Loucy (cell line): Measurements from ENCODE around the gene EXD3.

Source experiments
- H2AFZ ChIP-seq: fragments of 200-600 bp; sonication (generic); 2 replicates; pipeline ENCODE4 v1.6.0; 2016; ENCODE audit warnings: antibody characterized with exemption, mild to moderate bottlenecking, low read length, moderate library complexity
- H3F3A ChIP-seq: fragments of 200-600 bp; 2 replicates; pipeline ENCODE4 v1.6.0; 2016; ENCODE audit warnings: antibody characterized with exemption, low read depth, mild to moderate bottlenecking
- H3K27me3 ChIP-seq: fragments of 200-600 bp; sonication (generic); 2 replicates; pipeline ENCODE4 v1.6.1; 2014; ENCODE audit warnings: low read length, mild to moderate bottlenecking; ENCODE audit not compliant: insufficient read depth, poor library complexity, severe bottlenecking
- H3K36me3 ChIP-seq: fragments of 200-600 bp; sonication (generic); 2 replicates; pipeline ENCODE4 v1.6.1; 2016; ENCODE audit warnings: low read length; ENCODE audit not compliant: insufficient read depth
- H3K4me1 ChIP-seq: fragments of 200-600 bp; sonication (generic); 2 replicates; pipeline ENCODE4 v1.5.1; 2014; ENCODE audit warnings: low read length, mild to moderate bottlenecking; ENCODE audit not compliant: insufficient read depth, poor library complexity, severe bottlenecking
- H3K4me2 ChIP-seq: fragments of 200-600 bp; sonication (generic); 2 replicates; pipeline ENCODE4 v1.6.0; 2014; ENCODE audit warnings: antibody characterized with exemption, low read length, low read depth, mild to moderate bottlenecking; ENCODE audit not compliant: poor library complexity, severe bottlenecking
- H3K4me3 ChIP-seq: fragments of 200-600 bp; sonication (generic); 2 replicates; pipeline ENCODE4 v1.5.1; 2014; ENCODE audit warnings: low read length, mild to moderate bottlenecking, mixed read lengths; ENCODE audit not compliant: poor library complexity, severe bottlenecking
- H3K79me2 ChIP-seq: fragments of 200-600 bp; sonication (generic); 2 replicates; pipeline ENCODE4 v1.6.1; 2014; ENCODE audit warnings: low read length; ENCODE audit not compliant: insufficient read depth
- H3K9ac ChIP-seq: fragments of 200-600 bp; sonication (generic); 2 replicates; pipeline ENCODE4 v1.6.0; 2014; ENCODE audit warnings: mild to moderate bottlenecking, low read depth, low read length, moderate library complexity; ENCODE audit not compliant: poor library complexity, severe bottlenecking
- H3K9me2 ChIP-seq: fragments of 200-600 bp; sonication (generic); replicated peaks from 2 replicates; pipeline ENCODE4 v1.6.1; 2016; ENCODE audit warnings: low read depth, low read length, mixed read lengths
- H3K9me3 ChIP-seq: fragments of 200-600 bp; sonication (generic); 2 replicates; pipeline ENCODE4 v1.6.1; 2014; ENCODE audit warnings: mild to moderate bottlenecking, antibody characterized with exemption, low read length, low read depth; ENCODE audit not compliant: insufficient read depth
- H4K20me1 ChIP-seq: fragments of 200-600 bp; sonication (generic); 2 replicates; pipeline ENCODE4 v1.6.0; 2014; ENCODE audit warnings: antibody characterized with exemption, low read length, mild to moderate bottlenecking; ENCODE audit not compliant: insufficient read depth, poor library complexity, severe bottlenecking
- EZH2phosphoT487 ChIP-seq: fragments of 200-600 bp; IDR thresholded peaks from 2 replicates; pipeline ENCODE4 v1.6.1; 2018; ENCODE audit warnings: antibody characterized with exemption, mild to moderate bottlenecking, moderate library complexity, borderline replicate concordance
- TF ChIP-seq, protein P1 (sequence below): fragments of 200-600 bp; sonication (generic); conservative IDR thresholded peaks from 2 replicates; pipeline ENCODE4 v1.5.1; 2014; ENCODE audit warnings: mild to moderate bottlenecking, antibody characterized with exemption, low read length

The EXD3 gene

DNA sequence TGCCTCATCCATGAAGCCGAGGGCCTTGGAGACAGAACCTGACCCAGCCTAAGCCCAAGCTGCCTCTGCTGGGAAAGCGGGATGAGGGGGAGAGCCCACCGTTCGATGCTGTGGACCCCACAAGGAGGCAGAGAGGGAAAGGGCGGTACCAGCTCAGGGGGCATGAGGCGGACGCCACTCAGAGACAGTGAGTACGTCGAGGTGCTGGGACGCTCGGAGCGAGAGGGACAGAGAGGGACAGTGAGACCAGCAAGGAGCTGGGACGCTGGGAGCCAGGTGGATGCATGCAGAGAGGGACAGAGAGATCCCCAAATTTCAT is 33.6 kb downstream of the EXD3 start:
- TF ChIP-seq, protein P1, sequence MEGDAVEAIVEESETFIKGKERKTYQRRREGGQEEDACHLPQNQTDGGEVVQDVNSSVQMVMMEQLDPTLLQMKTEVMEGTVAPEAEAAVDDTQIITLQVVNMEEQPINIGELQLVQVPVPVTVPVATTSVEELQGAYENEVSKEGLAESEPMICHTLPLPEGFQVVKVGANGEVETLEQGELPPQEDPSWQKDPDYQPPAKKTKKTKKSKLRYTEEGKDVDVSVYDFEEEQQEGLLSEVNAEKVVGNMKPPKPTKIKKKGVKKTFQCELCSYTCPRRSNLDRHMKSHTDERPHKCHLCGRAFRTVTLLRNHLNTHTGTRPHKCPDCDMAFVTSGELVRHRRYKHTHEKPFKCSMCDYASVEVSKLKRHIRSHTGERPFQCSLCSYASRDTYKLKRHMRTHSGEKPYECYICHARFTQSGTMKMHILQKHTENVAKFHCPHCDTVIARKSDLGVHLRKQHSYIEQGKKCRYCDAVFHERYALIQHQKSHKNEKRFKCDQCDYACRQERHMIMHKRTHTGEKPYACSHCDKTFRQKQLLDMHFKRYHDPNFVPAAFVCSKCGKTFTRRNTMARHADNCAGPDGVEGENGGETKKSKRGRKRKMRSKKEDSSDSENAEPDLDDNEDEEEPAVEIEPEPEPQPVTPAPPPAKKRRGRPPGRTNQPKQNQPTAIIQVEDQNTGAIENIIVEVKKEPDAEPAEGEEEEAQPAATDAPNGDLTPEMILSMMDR: no peak
- no peak for TF ChIP-seq EZH2phosphoT487
- H4K20me1 ChIP-seq: no peaks in the 10 kb centered on the region
- no peaks in the 10 kb centered on the region for H3K36me3 ChIP-seq
- no peak overlapping the region for H2AFZ ChIP-seq
- no peaks in the 10 kb centered on the region for H3K9me2 ChIP-seq
- H3K9me3 ChIP-seq: no peaks in the 10 kb centered on the region; the same call in 1 of the 2 replicates
- H3K4me3 ChIP-seq: no peak overlapping the region
- no peak overlapping the region for H3K9ac ChIP-seq
- no peaks in the 10 kb centered on the region for H3K27me3 ChIP-seq
- no peaks in the 10 kb centered on the region for H3K79me2 ChIP-seq
- no peak overlapping the region for H3K4me2 ChIP-seq
- no peaks in the 10 kb centered on the region for H3F3A ChIP-seq
- no peaks in the 10 kb centered on the region for H3K4me1 ChIP-seq

DNA sequence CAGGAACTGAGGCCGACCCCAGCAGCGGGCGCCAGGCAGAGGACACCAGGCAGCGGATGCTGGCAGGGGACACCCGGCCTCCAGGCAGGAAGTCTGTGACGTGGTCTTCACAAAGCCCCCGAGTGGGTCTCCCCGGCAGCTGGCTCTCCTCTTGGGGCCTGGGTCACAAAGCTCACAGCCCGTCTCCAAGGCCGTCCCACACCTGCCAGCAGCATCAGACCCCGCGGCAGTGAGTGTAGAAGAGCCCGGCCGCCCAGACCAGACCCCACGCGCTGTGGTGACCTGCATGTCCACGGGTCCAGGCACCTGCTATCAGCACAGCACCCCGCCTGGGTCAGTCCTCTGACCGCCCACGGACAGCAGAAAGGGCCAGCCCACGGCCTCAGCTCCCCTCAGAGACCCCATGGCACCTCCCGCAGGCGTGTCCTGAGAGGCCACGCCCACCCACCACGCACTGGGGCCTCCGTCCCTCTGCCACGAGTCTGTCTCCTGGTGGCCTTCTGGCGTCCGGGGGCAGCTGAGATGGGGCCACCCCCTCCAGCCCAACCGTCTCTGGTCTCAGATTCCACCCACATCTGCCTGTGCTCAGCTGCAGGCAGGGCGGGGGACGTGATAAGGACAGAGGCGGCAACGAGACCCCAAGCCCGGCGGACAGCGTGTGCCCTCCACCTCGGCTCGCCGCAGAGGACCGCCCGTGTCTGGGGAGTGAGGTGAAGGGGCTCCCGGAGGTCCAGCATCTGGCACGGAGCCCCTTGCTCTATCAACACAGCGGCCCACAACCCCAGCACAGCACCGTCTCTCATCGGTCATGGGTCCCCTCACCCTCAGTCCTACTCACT is 34.2 kb downstream of the EXD3 start:
- H3K4me1 ChIP-seq: no peaks in the 10 kb centered on the region
- H4K20me1 ChIP-seq: no peaks in the 10 kb centered on the region
- no peak overlapping the region for H3K4me3 ChIP-seq
- H3F3A ChIP-seq: no peaks in the 10 kb centered on the region
- no peak overlapping the region for H2AFZ ChIP-seq
- no peaks in the 10 kb centered on the region for H3K27me3 ChIP-seq
- H3K9me2 ChIP-seq: no peaks in the 10 kb centered on the region
- no peaks in the 10 kb centered on the region for H3K79me2 ChIP-seq
- H3K36me3 ChIP-seq: no peaks in the 10 kb centered on the region
- H3K9me3 ChIP-seq: no peaks in the 10 kb centered on the region; the same call in 1 of the 2 replicates
- no peak overlapping the region for H3K9ac ChIP-seq
- H3K4me2 ChIP-seq: no peak overlapping the region
- TF ChIP-seq EZH2phosphoT487: no peak
- TF ChIP-seq, protein P1: no peak

DNA sequence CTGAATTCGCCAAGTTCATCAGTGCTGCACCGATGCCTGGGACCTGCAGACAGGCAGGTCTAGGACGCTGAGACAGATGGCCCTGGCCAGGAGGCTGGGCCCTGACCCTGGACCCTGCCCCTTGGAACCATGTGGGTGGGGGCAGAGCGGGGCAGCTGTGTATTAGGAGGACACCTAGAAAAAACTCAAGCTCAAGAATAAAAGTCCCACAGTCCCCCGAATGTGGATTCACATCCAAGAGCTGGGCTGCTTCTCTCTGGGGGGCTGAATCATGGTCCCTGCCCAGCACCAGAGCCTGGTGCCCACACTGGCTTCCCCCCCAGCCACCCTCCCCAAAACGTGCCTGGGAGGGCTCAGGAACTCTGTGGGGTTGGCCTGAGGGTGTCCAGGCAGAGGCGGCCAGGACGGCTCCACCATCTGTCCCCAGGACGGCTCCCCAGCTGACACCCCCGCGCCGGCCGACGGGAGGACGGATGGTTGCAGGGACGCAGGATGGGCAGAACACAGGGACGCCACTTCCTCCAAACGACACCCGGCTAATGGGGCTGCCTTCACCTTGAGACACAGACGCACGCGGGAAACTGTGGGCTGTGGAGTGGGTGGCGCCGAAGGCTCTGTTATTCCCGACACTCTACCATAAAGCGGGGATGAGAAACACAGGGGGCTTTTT is 34.9 kb downstream of the EXD3 start:
- no peak overlapping the region for H2AFZ ChIP-seq
- no peaks in the 10 kb centered on the region for H4K20me1 ChIP-seq
- H3K79me2 ChIP-seq: no peaks in the 10 kb centered on the region
- no peaks in the 10 kb centered on the region for H3K27me3 ChIP-seq
- TF ChIP-seq, protein P1: no peak
- TF ChIP-seq EZH2phosphoT487: no peak
- no peak overlapping the region for H3K4me2 ChIP-seq
- H3K9me2 ChIP-seq: no peaks in the 10 kb centered on the region
- no peak overlapping the region for H3K4me3 ChIP-seq
- H3F3A ChIP-seq: no peaks in the 10 kb centered on the region
- H3K36me3 ChIP-seq: no peaks in the 10 kb centered on the region
- H3K4me1 ChIP-seq: no peaks in the 10 kb centered on the region
- no peak overlapping the region for H3K9ac ChIP-seq
- H3K9me3 ChIP-seq: no peaks in the 10 kb centered on the region; the same call in 1 of the 2 replicates
